GM11168 (cell line): ENCODE data around the gene TMEM169.

ENCODE experiments used
- in situ Hi-C: fragments of 300-500 bp; cut with MboI; formaldehyde crosslinking; loops from one replicate; pipeline ENCODE4 v1.12.0; 2022; ENCODE audit warnings: low sequenced_read_pairs; ENCODE audit not compliant: unreplicated experiment

TMEM169 gene

GRCh38 chr2:216081487-216082116 is at the start of gene TMEM169, which contains the start of gene PECR:
Gene TMEM169 (plus strand): TSS chr2:216081919. CDS start chr2:216095964, 14,045 bp downstream.
Gene PECR (minus strand): TSS chr2:216081809. CDS start chr2:216081741, 68 bp downstream.
- in situ Hi-C loops = no loop called here

GRCh38 chr2:216031960-216032689 is 49.6 kb upstream of the TMEM169 start:
- in situ Hi-C loops = no loop called here

GRCh38 chr2:216033403-216033802 is 48.3 kb upstream of the TMEM169 start:
- in situ Hi-C loops = no loop called here

GRCh38 chr2:216034065-216034464 is 47.7 kb upstream of the TMEM169 start:
- in situ Hi-C loops = no loop called here

GRCh38 chr2:216039918-216040317 is 41.8 kb upstream of the TMEM169 start:
- in situ Hi-C loops = no loop called here

- in situ Hi-C loops = no loop called here
These were observed 40.3 kb upstream of the TMEM169 start for GRCh38 chr2:216041438-216041837.

- in situ Hi-C loops = no loop called here
These were observed 37.8 kb upstream of the TMEM169 start for GRCh38 chr2:216043949-216044348.

GRCh38 chr2:216044883-216045486 is 36.7 kb upstream of the TMEM169 start:
- in situ Hi-C loops = no loop called here

- in situ Hi-C loops = no loop called here
These were observed 34.3 kb upstream of the TMEM169 start for GRCh38 chr2:216047397-216047796.

- in situ Hi-C loops = no loop called here
These were observed 32.3 kb upstream of the TMEM169 start for GRCh38 chr2:216049452-216049851.

- in situ Hi-C loops = no loop called here
These were observed 30.4 kb upstream of the TMEM169 start for GRCh38 chr2:216051350-216051749.

- in situ Hi-C loops = no loop called here
These were observed 29.3 kb upstream of the TMEM169 start for GRCh38 chr2:216052420-216052819.

- in situ Hi-C loops = no loop called here
These were observed 26.0 kb upstream of the TMEM169 start for GRCh38 chr2:216055680-216056079.

GRCh38 chr2:216056739-216057138 is 25.0 kb upstream of the TMEM169 start:
- in situ Hi-C loops = no loop called here

- in situ Hi-C loops = no loop called here
These were observed 24.0 kb upstream of the TMEM169 start for GRCh38 chr2:216057688-216058193.

GRCh38 chr2:216059233-216059834 is 22.4 kb upstream of the TMEM169 start:
- in situ Hi-C loops = no loop called here

- in situ Hi-C loops = no loop called here
These were observed 17.6 kb upstream of the TMEM169 start for GRCh38 chr2:216064014-216064630.

GRCh38 chr2:216064665-216065064 is 17.1 kb upstream of the TMEM169 start:
- in situ Hi-C loops = no loop called here

- in situ Hi-C loops = no loop called here
These were observed 15.5 kb upstream of the TMEM169 start for GRCh38 chr2:216066230-216066629.

GRCh38 chr2:216069028-216069427 is 12.7 kb upstream of the TMEM169 start:
- in situ Hi-C loops = no loop called here
